Bronchial epithelial cell (primary cell): ENCODE measurements around the gene OR52M1. TPM values are rescaled to one million over a fixed set of nuclear protein-coding genes. Genes with fewer than 3 reads are reported as not detected.

Experiments used
- DNase-seq: peaks from one replicate; pipeline ENCODE4 v3.0.0-alpha.2; 2010; ENCODE audit warnings: low read depth
- FAIRE-seq: peaks from 2 replicates; lab custom pipeline; 2011; peaks lifted over from hg19 to GRCh38; lab: Jason Lieb, UNC
- H3K27me3 ChIP-seq: 2 replicates; pipeline ENCODE4 v1.5.1; 2011; ENCODE audit warnings: low read length; ENCODE audit not compliant: control insufficient read depth, insufficient read depth
- H3K36me3 ChIP-seq: 2 replicates; pipeline ENCODE4 v1.5.1; 2011; ENCODE audit warnings: low read length; ENCODE audit not compliant: control insufficient read depth, insufficient read depth
- H3K4me3 ChIP-seq: 2 replicates; pipeline ENCODE4 v1.5.1; 2011; ENCODE audit warnings: mild to moderate bottlenecking, low read depth, low read length, control low read depth
- CTCF ChIP-seq: IDR thresholded peaks from 2 replicates; pipeline ENCODE4 v1.5.1; 2011; ENCODE audit warnings: mild to moderate bottlenecking, moderate library complexity, low read length, control low read depth, inconsistent platforms; ENCODE audit not compliant: insufficient read depth, severe bottlenecking
- total RNA-seq: library from RNA; depleted of rRNA; stranded (reverse); fragments of >200 nt; gene quantifications from 2 replicates; pipeline ENCODE4 v1.2.1, GENCODE V29; 2014

The OR52M1 gene
- not detected in 2 replicates for total RNA-seq

- Histone ChIP-seq H3K27me3 (no peaks in the 10 kb centered on the region), H3K4me3 (no peak within 1 kb of the TSS), H3K36me3 (no peaks in the 10 kb centered on the region)
- no peak for TF ChIP-seq CTCF
- DNase-seq (no peak), FAIRE-seq (no peak)
Observed at GRCh38 chr11:4544891-4545290, at the start of gene OR52M1. OR52M1 (plus strand) TSS chr11:4545191; CDS start chr11:4545191, 0 bp downstream.

GRCh38 chr11:4495487-4495886, 49.5 kb upstream of the OR52M1 start:
- FAIRE-seq (no peak), DNase-seq (peak; percentile 24)
- Histone ChIP-seq H3K4me3 (no peak overlapping the region), H3K27me3 (no peaks in the 10 kb centered on the region), H3K36me3 (no peaks in the 10 kb centered on the region)
- TF ChIP-seq CTCF = no peak

GRCh38 chr11:4495986-4496385, 49.0 kb upstream of the OR52M1 start:
- Histone ChIP-seq H3K27me3 (no peaks in the 10 kb centered on the region), H3K4me3 (no peak overlapping the region), H3K36me3 (no peaks in the 10 kb centered on the region)
- FAIRE-seq (no peak), DNase-seq (no peak)
- TF ChIP-seq CTCF = no peak

- Histone ChIP-seq H3K27me3 (no peaks in the 10 kb centered on the region), H3K4me3 (no peak overlapping the region), H3K36me3 (no peaks in the 10 kb centered on the region)
- no peak for TF ChIP-seq CTCF
- DNase-seq (peak; percentile 22), FAIRE-seq (no peak)
Observed at GRCh38 chr11:4496557-4497248, 48.3 kb upstream of the OR52M1 start.

- DNase-seq (no peak), FAIRE-seq (no peak)
- no peaks in the 10 kb centered on the region for H3K36me3 ChIP-seq
- H3K4me3 ChIP-seq = no peak overlapping the region
- H3K27me3 ChIP-seq = no peaks in the 10 kb centered on the region
- TF ChIP-seq CTCF = no peak
Observed at GRCh38 chr11:4508886-4509285, 36.1 kb upstream of the OR52M1 start.
